HepG2 (cell line): ENCODE data around the gene GRIK3.

Source experiments
- CBFB ChIP-seq: sonication (generic); formaldehyde crosslinking; IDR thresholded peaks from 2 replicates; pipeline ENCODE4 v1.4.0; 2020; ENCODE audit warnings: missing genetic modification reagents
- FOXM1 ChIP-seq: sonication (generic); formaldehyde crosslinking; IDR thresholded peaks from 2 replicates; pipeline ENCODE4 v1.5.0; 2020; ENCODE audit warnings: missing genetic modification reagents
- NPAS2 ChIP-seq: sonication (generic); formaldehyde crosslinking; IDR thresholded peaks from 2 replicates; pipeline ENCODE4 v1.8.0; 2022; ENCODE audit warnings: mild to moderate bottlenecking, missing genetic modification reagents, borderline replicate concordance
- PHF5A ChIP-seq: IDR thresholded peaks from one replicate; pipeline ENCODE4 v1.6.1; 2018; ENCODE audit warnings: low read depth, missing genetic modification reagents; ENCODE audit not compliant: unreplicated experiment
- RXRA ChIP-seq: sonication (generic); formaldehyde crosslinking; IDR thresholded peaks from 2 replicates; pipeline ENCODE4 v1.5.1; 2020; ENCODE audit warnings: missing genetic modification reagents
- SATB2 ChIP-seq: sonication (generic); formaldehyde crosslinking; IDR thresholded peaks from 2 replicates; pipeline ENCODE4 v1.5.0; 2020; ENCODE audit warnings: missing genetic modification reagents
- ZBTB38 ChIP-seq: sonication (generic); formaldehyde crosslinking; IDR thresholded peaks from 2 replicates; pipeline ENCODE4 v1.5.1; 2020; ENCODE audit warnings: mild to moderate bottlenecking, missing genetic modification reagents
- ZNF747 ChIP-seq: sonication (generic); formaldehyde crosslinking; IDR thresholded peaks from 2 replicates; pipeline ENCODE4 v1.8.1; 2023; ENCODE audit warnings: missing genetic modification reagents, mild to moderate bottlenecking, borderline replicate concordance
- TF ChIP-seq, protein P1 (sequence below): sonication (generic); formaldehyde crosslinking; IDR thresholded peaks from 2 replicates; pipeline ENCODE4 v1.4.0; 2020; ENCODE audit warnings: missing genetic modification reagents
- TF ChIP-seq, protein P2 (sequence below), 2 experiments: fragments of 450-650 bp in 1 of 2; sonication (generic) in 1 of 2; formaldehyde crosslinking in 1 of 2; IDR thresholded peaks; 2 replicates each; pipeline versions ENCODE4 v1.6.1 to v1.8.0; 2016 to 2022; ENCODE audit warnings: antibody characterized with exemption in 1 of 2, mild to moderate bottlenecking in 1 of 2, missing genetic modification reagents in 1 of 2
- TF ChIP-seq, protein P3 (sequence below): sonication (generic); formaldehyde crosslinking; IDR thresholded peaks from 2 replicates; pipeline ENCODE4 v1.5.1; 2020; ENCODE audit warnings: mild to moderate bottlenecking, missing genetic modification reagents, moderate library complexity

DNA sequence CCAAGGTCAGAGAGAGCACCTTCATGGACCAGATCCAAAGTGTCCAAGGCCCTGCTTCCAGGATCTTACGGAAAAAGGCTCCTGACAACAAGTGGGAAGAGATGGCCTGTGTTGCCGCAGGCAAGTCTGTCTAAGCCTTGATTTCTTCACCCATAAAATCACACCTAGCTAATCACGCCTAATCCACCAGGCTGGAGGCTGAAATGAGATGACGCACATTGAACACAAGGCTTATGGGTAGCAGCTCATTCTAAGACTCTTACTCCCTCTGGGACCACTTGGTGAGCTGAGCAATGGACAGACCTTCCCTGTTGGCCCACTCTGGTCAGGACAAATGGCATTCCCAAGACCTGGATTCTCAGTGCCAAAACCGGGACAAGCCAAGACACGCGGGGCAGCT is 38.2 kb downstream of the GRIK3 start:
- TF ChIP-seq ZBTB38 (CRISPR knock-in tag) (no peak), CBFB (no peak), SATB2 (no peak), NPAS2 (CRISPR knock-in tag) (no peak), PHF5A (CRISPR knock-in tag) (no peak), FOXM1 (CRISPR knock-in tag) (no peak), ZNF747 (CRISPR knock-in tag) (no peak), RXRA (CRISPR knock-in tag) (no peak)
- TF ChIP-seq, protein P1, sequence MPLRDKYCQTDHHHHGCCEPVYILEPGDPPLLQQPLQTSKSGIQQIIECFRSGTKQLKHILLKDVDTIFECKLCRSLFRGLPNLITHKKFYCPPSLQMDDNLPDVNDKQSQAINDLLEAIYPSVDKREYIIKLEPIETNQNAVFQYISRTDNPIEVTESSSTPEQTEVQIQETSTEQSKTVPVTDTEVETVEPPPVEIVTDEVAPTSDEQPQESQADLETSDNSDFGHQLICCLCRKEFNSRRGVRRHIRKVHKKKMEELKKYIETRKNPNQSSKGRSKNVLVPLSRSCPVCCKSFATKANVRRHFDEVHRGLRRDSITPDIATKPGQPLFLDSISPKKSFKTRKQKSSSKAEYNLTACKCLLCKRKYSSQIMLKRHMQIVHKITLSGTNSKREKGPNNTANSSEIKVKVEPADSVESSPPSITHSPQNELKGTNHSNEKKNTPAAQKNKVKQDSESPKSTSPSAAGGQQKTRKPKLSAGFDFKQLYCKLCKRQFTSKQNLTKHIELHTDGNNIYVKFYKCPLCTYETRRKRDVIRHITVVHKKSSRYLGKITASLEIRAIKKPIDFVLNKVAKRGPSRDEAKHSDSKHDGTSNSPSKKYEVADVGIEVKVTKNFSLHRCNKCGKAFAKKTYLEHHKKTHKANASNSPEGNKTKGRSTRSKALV = no peak
- TF ChIP-seq, protein P2, sequence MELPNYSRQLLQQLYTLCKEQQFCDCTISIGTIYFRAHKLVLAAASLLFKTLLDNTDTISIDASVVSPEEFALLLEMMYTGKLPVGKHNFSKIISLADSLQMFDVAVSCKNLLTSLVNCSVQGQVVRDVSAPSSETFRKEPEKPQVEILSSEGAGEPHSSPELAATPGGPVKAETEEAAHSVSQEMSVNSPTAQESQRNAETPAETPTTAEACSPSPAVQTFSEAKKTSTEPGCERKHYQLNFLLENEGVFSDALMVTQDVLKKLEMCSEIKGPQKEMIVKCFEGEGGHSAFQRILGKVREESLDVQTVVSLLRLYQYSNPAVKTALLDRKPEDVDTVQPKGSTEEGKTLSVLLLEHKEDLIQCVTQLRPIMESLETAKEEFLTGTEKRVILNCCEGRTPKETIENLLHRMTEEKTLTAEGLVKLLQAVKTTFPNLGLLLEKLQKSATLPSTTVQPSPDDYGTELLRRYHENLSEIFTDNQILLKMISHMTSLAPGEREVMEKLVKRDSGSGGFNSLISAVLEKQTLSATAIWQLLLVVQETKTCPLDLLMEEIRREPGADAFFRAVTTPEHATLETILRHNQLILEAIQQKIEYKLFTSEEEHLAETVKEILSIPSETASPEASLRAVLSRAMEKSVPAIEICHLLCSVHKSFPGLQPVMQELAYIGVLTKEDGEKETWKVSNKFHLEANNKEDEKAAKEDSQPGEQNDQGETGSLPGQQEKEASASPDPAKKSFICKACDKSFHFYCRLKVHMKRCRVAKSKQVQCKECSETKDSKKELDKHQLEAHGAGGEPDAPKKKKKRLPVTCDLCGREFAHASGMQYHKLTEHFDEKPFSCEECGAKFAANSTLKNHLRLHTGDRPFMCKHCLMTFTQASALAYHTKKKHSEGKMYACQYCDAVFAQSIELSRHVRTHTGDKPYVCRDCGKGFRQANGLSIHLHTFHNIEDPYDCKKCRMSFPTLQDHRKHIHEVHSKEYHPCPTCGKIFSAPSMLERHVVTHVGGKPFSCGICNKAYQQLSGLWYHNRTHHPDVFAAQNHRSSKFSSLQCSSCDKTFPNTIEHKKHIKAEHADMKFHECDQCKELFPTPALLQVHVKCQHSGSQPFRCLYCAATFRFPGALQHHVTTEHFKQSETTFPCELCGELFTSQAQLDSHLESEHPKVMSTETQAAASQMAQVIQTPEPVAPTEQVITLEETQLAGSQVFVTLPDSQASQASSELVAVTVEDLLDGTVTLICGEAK (IDR thresholded peaks at IDR 0.05) = no peak
- TF ChIP-seq, protein P2 (CRISPR knock-in tag; IDR thresholded peaks at IDR 0.05) = no peak
- TF ChIP-seq, protein P3, sequence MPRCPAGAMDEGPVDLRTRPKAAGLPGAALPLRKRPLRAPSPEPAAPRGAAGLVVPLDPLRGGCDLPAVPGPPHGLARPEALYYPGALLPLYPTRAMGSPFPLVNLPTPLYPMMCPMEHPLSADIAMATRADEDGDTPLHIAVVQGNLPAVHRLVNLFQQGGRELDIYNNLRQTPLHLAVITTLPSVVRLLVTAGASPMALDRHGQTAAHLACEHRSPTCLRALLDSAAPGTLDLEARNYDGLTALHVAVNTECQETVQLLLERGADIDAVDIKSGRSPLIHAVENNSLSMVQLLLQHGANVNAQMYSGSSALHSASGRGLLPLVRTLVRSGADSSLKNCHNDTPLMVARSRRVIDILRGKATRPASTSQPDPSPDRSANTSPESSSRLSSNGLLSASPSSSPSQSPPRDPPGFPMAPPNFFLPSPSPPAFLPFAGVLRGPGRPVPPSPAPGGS (CRISPR knock-in tag) = no peak
